IMR-90 (cell line): ENCODE data around the gene CHRD.

ENCODE experiments used
- CHD1 ChIP-seq: IDR thresholded peaks from 2 replicates; pipeline ENCODE4 v1.6.1; 2012; ENCODE audit warnings: low read depth, low read length, improper control_type of control experiment
- MAFK ChIP-seq: IDR thresholded peaks from 2 replicates; pipeline ENCODE4 v1.6.1; 2012; ENCODE audit warnings: low read depth, low read length, improper control_type of control experiment
- MAZ ChIP-seq: IDR thresholded peaks from 2 replicates; pipeline ENCODE4 v1.6.1; 2012; ENCODE audit warnings: low read depth, mild to moderate bottlenecking, low read length, improper control_type of control experiment, moderate library complexity, borderline replicate concordance
- MXI1 ChIP-seq: IDR thresholded peaks from 2 replicates; pipeline ENCODE4 v1.6.1; 2012; ENCODE audit warnings: low read depth, mild to moderate bottlenecking, low read length, moderate library complexity, borderline replicate concordance
- POLR2A ChIP-seq: IDR thresholded peaks from 2 replicates; pipeline ENCODE4 v1.6.1; 2012; ENCODE audit warnings: mild to moderate bottlenecking, low read depth, low read length
- RAD21 ChIP-seq: IDR thresholded peaks from 2 replicates; pipeline ENCODE4 v1.6.1; 2012; ENCODE audit warnings: low read length, improper control_type of control experiment
- RCOR1 ChIP-seq: IDR thresholded peaks from 2 replicates; pipeline ENCODE4 v1.6.1; 2012; ENCODE audit warnings: mild to moderate bottlenecking, low read length, improper control_type of control experiment; ENCODE audit not compliant: insufficient replicate concordance
- SMC3 ChIP-seq: fragments of 150-350 bp; IDR thresholded peaks from 2 replicates; pipeline ENCODE4 v1.6.1; 2016; ENCODE audit warnings: low read depth, mild to moderate bottlenecking, antibody characterized with exemption, low read length, moderate library complexity
- TF ChIP-seq, protein P1 (sequence below): conservative IDR thresholded peaks from 2 replicates; pipeline ENCODE4 v1.5.1; 2012; ENCODE audit warnings: mild to moderate bottlenecking, low read depth, low read length, improper control_type of control experiment
- TF ChIP-seq, protein P2 (sequence below): fragments of 150-350 bp; IDR thresholded peaks from 2 replicates; pipeline ENCODE4 v1.6.1; 2016; ENCODE audit warnings: low read depth, mild to moderate bottlenecking, low read length, moderate library complexity, borderline replicate concordance

- TF ChIP-seq RCOR1 (no peak), POLR2A (no peak), SMC3 (no peak), CHD1 (no peak), MAZ (no peak), RAD21 (no peak), MXI1 (no peak), MAFK (no peak)
- TF ChIP-seq, protein P1, sequence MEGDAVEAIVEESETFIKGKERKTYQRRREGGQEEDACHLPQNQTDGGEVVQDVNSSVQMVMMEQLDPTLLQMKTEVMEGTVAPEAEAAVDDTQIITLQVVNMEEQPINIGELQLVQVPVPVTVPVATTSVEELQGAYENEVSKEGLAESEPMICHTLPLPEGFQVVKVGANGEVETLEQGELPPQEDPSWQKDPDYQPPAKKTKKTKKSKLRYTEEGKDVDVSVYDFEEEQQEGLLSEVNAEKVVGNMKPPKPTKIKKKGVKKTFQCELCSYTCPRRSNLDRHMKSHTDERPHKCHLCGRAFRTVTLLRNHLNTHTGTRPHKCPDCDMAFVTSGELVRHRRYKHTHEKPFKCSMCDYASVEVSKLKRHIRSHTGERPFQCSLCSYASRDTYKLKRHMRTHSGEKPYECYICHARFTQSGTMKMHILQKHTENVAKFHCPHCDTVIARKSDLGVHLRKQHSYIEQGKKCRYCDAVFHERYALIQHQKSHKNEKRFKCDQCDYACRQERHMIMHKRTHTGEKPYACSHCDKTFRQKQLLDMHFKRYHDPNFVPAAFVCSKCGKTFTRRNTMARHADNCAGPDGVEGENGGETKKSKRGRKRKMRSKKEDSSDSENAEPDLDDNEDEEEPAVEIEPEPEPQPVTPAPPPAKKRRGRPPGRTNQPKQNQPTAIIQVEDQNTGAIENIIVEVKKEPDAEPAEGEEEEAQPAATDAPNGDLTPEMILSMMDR: no peak
- TF ChIP-seq, protein P2, sequence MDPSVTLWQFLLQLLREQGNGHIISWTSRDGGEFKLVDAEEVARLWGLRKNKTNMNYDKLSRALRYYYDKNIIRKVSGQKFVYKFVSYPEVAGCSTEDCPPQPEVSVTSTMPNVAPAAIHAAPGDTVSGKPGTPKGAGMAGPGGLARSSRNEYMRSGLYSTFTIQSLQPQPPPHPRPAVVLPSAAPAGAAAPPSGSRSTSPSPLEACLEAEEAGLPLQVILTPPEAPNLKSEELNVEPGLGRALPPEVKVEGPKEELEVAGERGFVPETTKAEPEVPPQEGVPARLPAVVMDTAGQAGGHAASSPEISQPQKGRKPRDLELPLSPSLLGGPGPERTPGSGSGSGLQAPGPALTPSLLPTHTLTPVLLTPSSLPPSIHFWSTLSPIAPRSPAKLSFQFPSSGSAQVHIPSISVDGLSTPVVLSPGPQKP: no peak
Observed at GRCh38 chr3:184382326-184383032, 2.6 kb downstream of the CHRD start.
